K562 (cell line): Measurements from ENCODE around the gene RNF141. TPM values are rescaled to one million over a fixed set of nuclear protein-coding genes. Genes with fewer than 3 reads are reported as not detected.

Source experiments
- ATAC-seq: fragments of 200-7000 bp; cut with Tn5 transposase; 3 replicates; pipeline ENCODE4 v1.9.1; 2020; ENCODE audit warnings: moderate library complexity
- BruUV-seq: library from RNA; stranded (reverse); fragments of 400-500 nt; replicated peaks from 2 replicates; lab custom pipeline; 2021; lab: Mats Ljungman, UMichigan
- CTCF ChIA-PET: fragments of 300-600 bp; formaldehyde crosslinking; extraction: SDS; loops from one replicate; lab custom pipeline; 2021; ENCODE audit warnings: low intra/inter-chr PET ratio; lab: Yijun Ruan, JAX
- POLR2A ChIA-PET: fragments of 300-600, 350-650 bp; sonication (Branson Sonifier 250); formaldehyde crosslinking; extraction: SDS; loops from one replicate; lab custom pipeline; 2021; ENCODE audit warnings: antibody characterized with exemption, inconsistent platforms; lab: Yijun Ruan, JAX
- DNase-seq, 4 experiments: peaks; one replicate each; pipeline versions ENCODE4 v3.0.0 to v3.0.0-alpha.2; 2011 to 2018; ENCODE audit warnings: low spot score in 3 of 4, mixed read lengths in 3 of 4; ENCODE audit errors: extremely low read depth in 1 of 4
- FAIRE-seq: peaks from 2 replicates; lab custom pipeline; 2011; peaks lifted over from hg19 to GRCh38; lab: Jason Lieb, UNC
- H2AFZ ChIP-seq: 2 replicates; pipeline ENCODE4 v1.6.0; 2011; ENCODE audit warnings: low read depth, low read length, control low read depth, inconsistent platforms
- H3K27ac ChIP-seq: fragments of 200-600 bp; 3 replicates; pipeline ENCODE4 v1.8.0; 2011; ENCODE audit warnings: low read depth, mild to moderate bottlenecking, control low read depth, inconsistent platforms, low read length, moderate library complexity, mixed read lengths; ENCODE audit errors: extremely low read depth
- H3K27me3 ChIP-seq, 2 experiments: fragments of 300-600 bp in 1 of 2; 2 replicates in 1 of 2; 3 replicates in 1 of 2; pipeline versions ENCODE4 v1.6.0 to v1.8.0; 2011; ENCODE audit warnings: inconsistent platforms in 2 of 2, low read length in 2 of 2, mild to moderate bottlenecking in 1 of 2, mixed read lengths in 1 of 2, moderate library complexity in 1 of 2; ENCODE audit not compliant: control insufficient read depth in 2 of 2, insufficient read depth in 2 of 2
- H3K36me3 ChIP-seq: fragments of 300-600 bp; 3 replicates; pipeline ENCODE4 v1.8.0; 2011; ENCODE audit warnings: mild to moderate bottlenecking, low read length, inconsistent platforms; ENCODE audit not compliant: control insufficient read depth, insufficient read depth
- H3K4me1 ChIP-seq, 2 experiments: fragments of 200-600 bp in 1 of 2; replicated peaks in 1 of 2; 2 replicates in 1 of 2; 3 replicates in 1 of 2; pipeline versions ENCODE4 v1.5.1 to v1.8.0; 2011; ENCODE audit warnings: inconsistent platforms in 2 of 2, low read length in 2 of 2, mild to moderate bottlenecking in 1 of 2, mixed read lengths in 1 of 2, moderate library complexity in 1 of 2; ENCODE audit not compliant: control insufficient read depth in 2 of 2, insufficient read depth in 2 of 2
- H3K4me2 ChIP-seq: 2 replicates; pipeline ENCODE4 v1.6.1; 2011; ENCODE audit warnings: low read length, control low read depth, inconsistent platforms, mixed read lengths; ENCODE audit not compliant: insufficient read depth
- H3K4me3 ChIP-seq: fragments of 200-600 bp; sonication (generic), shearing (Covaris generic); 2 replicates; pipeline ENCODE4 v1.5.1; 2016; ENCODE audit warnings: control low read depth, inconsistent platforms
- H3K79me2 ChIP-seq: fragments of 200-600 bp; 3 replicates; pipeline ENCODE4 v1.8.0; 2011; ENCODE audit warnings: low read length, inconsistent platforms; ENCODE audit not compliant: control insufficient read depth, insufficient read depth
- H3K9ac ChIP-seq, 2 experiments: 2 replicates each; pipeline versions ENCODE4 v1.6.0 to v1.6.1; 2011; ENCODE audit warnings: low read depth in 2 of 2, low read length in 2 of 2, control low read depth in 1 of 2, inconsistent platforms in 1 of 2, mild to moderate bottlenecking in 1 of 2, mixed read lengths in 1 of 2; ENCODE audit not compliant: insufficient read depth in 1 of 2
- H3K9me1 ChIP-seq: one replicate; pipeline ENCODE4 v1.6.0; 2011; ENCODE audit warnings: inconsistent platforms, mild to moderate bottlenecking, low read length, moderate library complexity; ENCODE audit not compliant: control insufficient read depth, insufficient read depth
- H3K9me3 ChIP-seq: replicated peaks from 2 replicates; pipeline ENCODE4 v1.5.1; 2011; ENCODE audit warnings: low read depth, low read length, inconsistent platforms; ENCODE audit not compliant: control insufficient read depth, insufficient read depth
- H4K20me1 ChIP-seq: replicated peaks from 2 replicates; pipeline ENCODE4 v1.6.1; 2011; ENCODE audit warnings: low read length, inconsistent platforms, mixed read lengths; ENCODE audit not compliant: control insufficient read depth, insufficient read depth
- ELF2 ChIP-seq: fragments of 250-450 bp; sonication (Bioruptor Pico); IDR thresholded peaks from 2 replicates; pipeline ENCODE4 v1.5.0; 2021; ENCODE audit warnings: mild to moderate bottlenecking
- ERF ChIP-seq: fragments of 450-650 bp; formaldehyde crosslinking; IDR thresholded peaks from 2 replicates; pipeline ENCODE4 v1.4.0; 2020; ENCODE audit warnings: mild to moderate bottlenecking, mixed read lengths
- FOS ChIP-seq: IDR thresholded peaks from 3 replicates; pipeline ENCODE4 v1.6.1; 2011; ENCODE audit not compliant: insufficient read length; ENCODE audit errors: extremely low read depth
- HDAC2 ChIP-seq: fragments of 450-650 bp; IDR thresholded peaks from 2 replicates; pipeline ENCODE4 v1.6.1; 2016; ENCODE audit warnings: mild to moderate bottlenecking
- HES1 ChIP-seq: fragments of 450-650 bp; IDR thresholded peaks from 2 replicates; pipeline ENCODE4 v1.6.1; 2016; ENCODE audit warnings: low read depth, mild to moderate bottlenecking, moderate library complexity
- LARP7 ChIP-seq: fragments of 450-650 bp; IDR thresholded peaks from 2 replicates; pipeline ENCODE4 v1.6.1; 2016
- PRPF4 ChIP-seq: fragments of 200-400 bp; formaldehyde crosslinking; IDR thresholded peaks from one replicate; pipeline ENCODE4 v1.6.1; 2017; ENCODE audit warnings: low read length, low read depth, mild to moderate bottlenecking; ENCODE audit not compliant: insufficient read depth, poor library complexity, severe bottlenecking
- RB1 ChIP-seq: fragments of 450-650 bp; IDR thresholded peaks from 2 replicates; pipeline ENCODE4 v1.6.1; 2017; ENCODE audit warnings: low read depth, mild to moderate bottlenecking
- RBM15 ChIP-seq: fragments of 200-400 bp; formaldehyde crosslinking; IDR thresholded peaks from 2 replicates; pipeline ENCODE4 v1.6.1; 2018; ENCODE audit warnings: mild to moderate bottlenecking, low read length, moderate library complexity; ENCODE audit not compliant: insufficient read depth
- SP1 ChIP-seq: sonication (generic); formaldehyde crosslinking; IDR thresholded peaks from 2 replicates; pipeline ENCODE4 v1.8.1; 2022; ENCODE audit warnings: mild to moderate bottlenecking, missing genetic modification reagents
- STAT5A ChIP-seq: IDR thresholded peaks from 2 replicates; pipeline ENCODE4 v1.6.1; 2012; ENCODE audit warnings: low read length, inconsistent platforms, borderline replicate concordance
- ZMIZ1 ChIP-seq, 2 experiments: fragments of 150-350 bp in 1 of 2; IDR thresholded peaks; 2 replicates each; pipeline ENCODE4 v1.6.1; 2012 to 2016; ENCODE audit warnings: low read depth in 2 of 2, low read length in 2 of 2, mild to moderate bottlenecking in 1 of 2, moderate library complexity in 1 of 2
- ZNF197 ChIP-seq: fragments of 200-800 bp; sonication (Bioruptor generic); IDR thresholded peaks from 2 replicates; pipeline ENCODE4 v1.6.1; 2016; ENCODE audit warnings: low read depth, missing genetic modification characterization, missing compliant biosample characterization
- ZNF224 ChIP-seq: sonication (generic); formaldehyde crosslinking; IDR thresholded peaks from 2 replicates; pipeline ENCODE4 v1.8.0; 2022; ENCODE audit warnings: mild to moderate bottlenecking, missing genetic modification reagents
- ZNF431 ChIP-seq: sonication (generic); formaldehyde crosslinking; IDR thresholded peaks from 2 replicates; pipeline ENCODE4 v1.8.0; 2022; ENCODE audit warnings: mild to moderate bottlenecking, missing genetic modification reagents
- WGBS: fragments of 100-300 bp; shearing (Covaris generic); methylation state at CpG from one replicate; pipeline ENCODE4 v1.1.6; 2016; ENCODE audit warnings: low coverage, mixed read lengths; ENCODE audit not compliant: insufficient coverage; ENCODE audit errors: missing lambda C conversion rate; 5-methylcytosine and 5-hydroxymethylcytosine counted together
- in situ Hi-C: fragments of 300-500 bp; cut with MboI; formaldehyde crosslinking; loops from 4 replicates; pipeline ENCODE4 v1.15.0; 2018; ENCODE audit warnings: inconsistent platforms, mixed read lengths
- intact Hi-C: fragments of 100-400 bp; cut with micrococcal nuclease; formaldehyde crosslinking; loops from 2 replicates; pipeline ENCODE4 v1.14.2; 2022
- polyA plus RNA-seq, 8 experiments: library from polyadenylated mRNA; depleted of rRNA in 4 of 8; stranded (reverse) in 5 of 8; unstranded in 3 of 8; fragments of >200 nt; fragmentation: Nextera tagmentation in 2 of 8; fragmentation: Illumina TruSeq in 1 of 8; extraction: Ambion mirVana in 2 of 8; extraction: Trizol in 1 of 8; gene quantifications; 2 replicates each; pipeline versions ENCODE4 v1.2.1 to v1.2.3, GENCODE V29; 2011 to 2014; ENCODE audit warnings: inconsistent platforms in 1 of 8, missing spikeins in 1 of 8
- total RNA-seq, 7 experiments: library from RNA; depleted of rRNA in 6 of 7; stranded (reverse); fragments of >200 nt in 6 of 7; fragmentation: Illumina TruSeq in 2 of 7; extraction: Trizol in 2 of 7; gene quantifications; 2 replicates each; pipeline versions ENCODE4 v1.2.1 to v1.2.3, GENCODE V29; 2011 to 2021; ENCODE audit warnings: low replicate concordance in 1 of 7
- TF ChIP-seq, protein P1 (sequence below): fragments of 450-650 bp; formaldehyde crosslinking; IDR thresholded peaks from 2 replicates; pipeline ENCODE4 v1.4.0; 2022; ENCODE audit warnings: missing genetic modification characterization

The RNF141 gene
- total and polyA plus RNA-seq, 9 of the 15 experiments (the other 6 are each of a cell fraction or from before 2014, with no cell fraction given): 9.7 to 51.9 (median 18.9) TPM

GRCh38 chr11:10502770-10503169, 38.2 kb downstream of the RNF141 start:
- Histone ChIP-seq H3K4me2 (no peak overlapping the region), H4K20me1 (no peaks in the 10 kb centered on the region), H3K27me3 (no peaks in the 10 kb centered on the region), H3K9ac (no peak overlapping the region), H3K79me2 (no peaks in the 10 kb centered on the region), H3K9me3 (no peaks in the 10 kb centered on the region), H2AFZ (no peak overlapping the region), H3K4me1 (no peaks in the 10 kb centered on the region), H3K27ac (no peak overlapping the region), H3K4me3 (no peak overlapping the region), H3K9me1 (no peaks in the 10 kb centered on the region), H3K36me3 (peaks cover 82% of the 10 kb centered on the region)
- ATAC-seq: no peak
- POLR2A ChIA-PET: no interaction called here
- in situ Hi-C loops (loop anchor here (25.0 kb wide), 1 partner anchor 235 kb away; no protein-coding TSS in a partner anchor), intact Hi-C loops (no loop called here)
- no peak for DNase-seq
- WGBS: 70% methylated on average over 3 of the region's 3 CpGs
- TF ChIP-seq ZMIZ1 (IDR thresholded peaks at IDR 0.05; ENCODE audit: low read depth in 2 of 2, low read length in 2 of 2) (no peak), HDAC2 (no peak), HES1 (no peak), ZNF224 (CRISPR knock-in tag) (no peak), RB1 (no peak), ZNF431 (no peak), FOS (no peak), SP1 (no peak), ELF2 (CRISPR knock-in tag) (no peak), RBM15 (no peak), ERF (CRISPR knock-in tag) (no peak), PRPF4 (no peak), ZNF197 (CRISPR knock-in tag) (no peak), LARP7 (no peak), STAT5A (no peak)
- TF ChIP-seq, protein P1, sequence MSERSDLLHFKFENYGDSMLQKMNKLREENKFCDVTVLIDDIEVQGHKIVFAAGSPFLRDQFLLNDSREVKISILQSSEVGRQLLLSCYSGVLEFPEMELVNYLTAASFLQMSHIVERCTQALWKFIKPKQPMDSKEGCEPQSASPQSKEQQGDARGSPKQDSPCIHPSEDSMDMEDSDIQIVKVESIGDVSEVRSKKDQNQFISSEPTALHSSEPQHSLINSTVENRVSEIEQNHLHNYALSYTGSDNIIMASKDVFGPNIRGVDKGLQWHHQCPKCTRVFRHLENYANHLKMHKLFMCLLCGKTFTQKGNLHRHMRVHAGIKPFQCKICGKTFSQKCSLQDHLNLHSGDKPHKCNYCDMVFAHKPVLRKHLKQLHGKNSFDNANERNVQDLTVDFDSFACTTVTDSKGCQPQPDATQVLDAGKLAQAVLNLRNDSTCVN (CRISPR knock-in tag): no peak
- CTCF ChIA-PET: no interaction called here
- FAIRE-seq: peak; percentile 37
- BruUV-seq: no TSS peak
